Calu3 (cell line): ENCODE results near the gene SPTB. TPM values are rescaled to one million over a fixed set of nuclear protein-coding genes. Genes with fewer than 3 reads are reported as not detected.

Experiments
- BruUV-seq: library from RNA; stranded (reverse); fragments of 400-500 nt; replicated peaks from 2 replicates; lab custom pipeline; 2021; lab: Mats Ljungman, UMichigan
- CTCF ChIA-PET: fragments of 300-600 bp; sonication (Branson Sonifier 250); formaldehyde crosslinking; loops from one replicate; lab custom pipeline; 2022; ENCODE audit warnings: antibody characterized with exemption; lab: Charles Lee
- DNase-seq: peaks from one replicate; pipeline ENCODE4 v3.0.0; 2022
- H3K27ac Mint-ChIP-seq: one replicate; pipeline ENCODE4 v1.8.0; 2022; ENCODE audit warnings: mixed read lengths; ENCODE audit not compliant: unreplicated experiment
- H3K27me3 Mint-ChIP-seq: one replicate; pipeline ENCODE4 v1.8.0; 2022; ENCODE audit warnings: mixed read lengths; ENCODE audit not compliant: unreplicated experiment
- H3K36me3 Mint-ChIP-seq: one replicate; pipeline ENCODE4 v1.8.0; 2022; ENCODE audit warnings: mild to moderate bottlenecking, moderate library complexity, mixed read lengths; ENCODE audit not compliant: insufficient read depth, unreplicated experiment
- H3K4me1 Mint-ChIP-seq: one replicate; pipeline ENCODE4 v1.8.0; 2022; ENCODE audit warnings: mild to moderate bottlenecking, low read depth, mixed read lengths; ENCODE audit not compliant: unreplicated experiment
- H3K4me3 Mint-ChIP-seq: one replicate; pipeline ENCODE4 v1.8.0; 2022; ENCODE audit warnings: mild to moderate bottlenecking, low read depth, moderate library complexity, mixed read lengths; ENCODE audit not compliant: unreplicated experiment
- H3K9me3 Mint-ChIP-seq: one replicate; pipeline ENCODE4 v1.8.0; 2022; ENCODE audit warnings: low read depth, mixed read lengths; ENCODE audit not compliant: unreplicated experiment
- CTCF ChIP-seq: fragments of 200-600 bp; IDR thresholded peaks from one replicate; pipeline ENCODE4 v1.8.0; 2022; ENCODE audit warnings: antibody characterized with exemption; ENCODE audit not compliant: unreplicated experiment
- intact Hi-C: fragments of 100-400 bp; cut with micrococcal nuclease; formaldehyde crosslinking; loops from one replicate; pipeline ENCODE4 v1.10.0; 2022; ENCODE audit not compliant: unreplicated experiment
- total RNA-seq: library from RNA; stranded (reverse); gene quantifications from 2 replicates; pipeline ENCODE4 v1.2.3, GENCODE V29; 2022

SPTB gene
- total RNA-seq, 1 experiment from 2014 or later, result not detected

DNA sequence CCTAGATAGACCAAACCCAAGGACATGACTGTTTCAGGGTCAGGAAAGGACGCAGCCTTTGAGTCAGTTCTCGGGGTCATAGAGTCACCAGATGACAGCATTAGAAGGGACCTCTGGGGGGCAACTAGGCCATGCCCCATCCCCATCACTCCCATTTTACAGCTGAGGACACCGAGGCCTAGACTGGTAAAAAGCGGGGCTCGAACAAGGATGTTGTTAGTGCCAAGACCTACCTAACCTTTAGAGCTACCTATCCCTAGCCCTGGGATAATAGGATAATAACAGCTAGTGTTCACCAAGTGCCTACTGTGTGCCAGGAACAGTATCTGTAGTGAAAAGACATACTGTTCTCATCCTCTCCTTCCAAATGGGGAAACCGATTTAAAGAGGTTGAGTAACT, 126.8 kb downstream of the SPTB start:
- Mint-ChIP-seq H3K36me3 (peaks cover 9% of the 10 kb centered on the region), H3K27me3 (peaks cover 18% of the 10 kb centered on the region), H3K4me1 (peaks cover 23% of the 10 kb centered on the region), H3K9me3 (no peaks in the 10 kb centered on the region), H3K4me3 (no peak overlapping the region), H3K27ac (no peak overlapping the region)
- DNase-seq, result no peak
- intact Hi-C loops, result no loop called here
- CTCF ChIA-PET, result no interaction called here
- TF ChIP-seq CTCF, result no peak
- no TSS peak for BruUV-seq

DNA sequence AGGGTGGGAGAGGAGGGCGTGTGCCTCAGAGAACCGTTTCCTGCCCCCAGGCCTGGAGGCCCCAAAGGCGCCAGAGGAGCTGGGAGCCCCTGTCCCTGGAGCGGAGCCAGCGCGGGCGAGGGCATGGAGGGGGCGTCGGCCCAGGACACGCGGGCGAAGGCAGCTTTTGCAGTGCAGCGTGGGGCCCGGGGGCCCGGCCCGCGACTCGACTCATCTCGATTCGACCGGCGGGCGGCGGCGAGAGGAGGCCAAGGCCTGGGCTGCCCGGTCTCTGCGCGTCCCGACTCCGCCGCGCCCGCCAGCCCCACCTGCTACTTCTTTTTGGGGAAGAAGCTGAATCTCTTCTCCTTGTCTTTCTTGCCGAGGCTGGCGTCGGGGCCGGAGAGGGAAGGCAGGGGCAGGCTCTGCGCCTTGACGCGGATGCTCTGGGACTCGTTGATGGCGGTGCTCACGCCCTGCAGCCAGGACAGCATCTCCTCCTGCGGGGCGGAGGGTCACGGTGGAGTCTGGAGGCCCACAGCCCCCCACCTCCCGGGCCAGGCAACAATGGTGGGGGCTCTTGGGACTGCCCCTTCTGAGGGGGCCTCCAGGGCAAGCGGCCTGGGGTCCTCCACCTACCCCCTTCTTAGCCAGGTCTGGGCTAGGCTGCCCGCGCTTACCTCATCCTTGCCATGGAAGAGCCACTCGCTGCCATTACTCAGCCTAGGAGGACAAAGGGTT, 130.6 kb downstream of the SPTB start:
- TF ChIP-seq CTCF, result no peak
- no peak overlapping the region for H3K27ac Mint-ChIP-seq
- no peak overlapping the region for H3K4me3 Mint-ChIP-seq
- no peaks in the 10 kb centered on the region for H3K4me1 Mint-ChIP-seq
- no peaks in the 10 kb centered on the region for H3K9me3 Mint-ChIP-seq
- CTCF ChIA-PET, result interaction anchor here (1.1 kb wide), 1 partner anchor 50 kb away, joined by 3 read pairs; no protein-coding TSS in a partner anchor
- H3K27me3 Mint-ChIP-seq, result no peaks in the 10 kb centered on the region
- peaks cover 20% of the 10 kb centered on the region for H3K36me3 Mint-ChIP-seq
- intact Hi-C loops, result no loop called here
- DNase-seq, result no peak
- BruUV-seq, result no TSS peak

- no peak for DNase-seq
- no peak overlapping the region for H3K4me3 Mint-ChIP-seq
- no peak overlapping the region for H3K27ac Mint-ChIP-seq
- no peaks in the 10 kb centered on the region for H3K9me3 Mint-ChIP-seq
- H3K4me1 Mint-ChIP-seq, result no peaks in the 10 kb centered on the region
- H3K27me3 Mint-ChIP-seq, result no peaks in the 10 kb centered on the region
- BruUV-seq, result no TSS peak
- H3K36me3 Mint-ChIP-seq, result peaks cover 20% of the 10 kb centered on the region
- intact Hi-C loops, result no loop called here
- CTCF ChIA-PET, result no interaction called here
- TF ChIP-seq CTCF, result no peak
These were observed 131.2 kb downstream of the SPTB start for GRCh38 chr14:64748521-64748920.

DNA sequence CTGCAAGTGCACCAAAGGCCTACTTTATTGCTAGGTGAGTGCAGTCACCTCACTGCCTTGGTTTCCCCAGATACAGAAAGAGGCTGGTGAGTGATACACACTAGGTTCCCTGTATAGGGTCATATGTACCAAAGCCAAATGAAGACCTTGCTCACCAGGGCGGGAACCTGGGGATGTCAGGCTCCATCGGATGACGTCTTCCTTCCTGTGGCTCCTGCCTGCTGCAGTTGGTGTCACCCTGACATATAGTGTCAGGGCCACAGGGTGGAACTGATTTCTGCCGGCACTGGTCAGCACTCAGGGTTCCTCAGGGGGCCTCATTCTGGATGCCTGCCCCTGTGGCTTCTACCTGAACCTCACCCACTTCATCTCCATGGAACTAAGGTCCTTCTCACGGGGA, 132.4 kb downstream of the SPTB start:
- intact Hi-C loops, result no loop called here
- H3K27ac Mint-ChIP-seq, result no peak overlapping the region
- no peaks in the 10 kb centered on the region for H3K4me1 Mint-ChIP-seq
- no TSS peak for BruUV-seq
- no peaks in the 10 kb centered on the region for H3K9me3 Mint-ChIP-seq
- no peak for TF ChIP-seq CTCF
- CTCF ChIA-PET, result no interaction called here
- H3K36me3 Mint-ChIP-seq, result peaks cover 24% of the 10 kb centered on the region
- H3K27me3 Mint-ChIP-seq, result no peaks in the 10 kb centered on the region
- DNase-seq, result no peak
- H3K4me3 Mint-ChIP-seq, result no peak overlapping the region
